ENCODE data around the gene TRPC4. TPM values are rescaled to one million over a fixed set of nuclear protein-coding genes. Genes with fewer than 3 reads are reported as not detected.
A peak's percentile ranks its signal among the peaks of the same experiment; 100 is the strongest.

Gene TRPC4
- polyA plus RNA-seq, 1 donor from 2014 or later = 8.8 TPM

DNA sequence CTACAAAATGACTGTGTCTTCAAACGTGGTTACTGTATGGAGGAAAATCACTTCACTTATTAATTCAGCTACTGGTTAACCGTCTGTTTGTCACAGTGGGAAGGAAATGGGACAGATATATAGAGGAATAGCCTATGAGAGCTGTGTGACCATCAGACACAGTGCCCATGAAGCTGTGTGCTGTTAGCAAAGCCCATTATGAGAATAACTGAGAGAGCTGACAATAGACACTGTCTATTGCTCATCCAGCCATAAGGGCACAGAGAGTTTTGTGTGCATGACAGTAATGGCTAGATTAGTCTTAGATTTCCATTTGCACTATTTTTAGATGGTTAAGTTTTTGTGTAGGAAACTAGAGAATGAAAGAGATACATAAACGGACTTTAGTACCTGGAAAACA lies 206.9 kb downstream of the TRPC4 start:
- TF ChIP-seq MXI1 (conservative IDR thresholded peaks at IDR 0.05; ENCODE audit: poor library complexity, severe bottlenecking) (no peak), EP300 (conservative IDR thresholded peaks at IDR 0.05; ENCODE audit: poor library complexity, severe bottlenecking) (peak; percentile 84), POLR2AphosphoS5 (IDR thresholded peaks at IDR 0.05) (peak; percentile 66)
- TF ChIP-seq, protein P1, sequence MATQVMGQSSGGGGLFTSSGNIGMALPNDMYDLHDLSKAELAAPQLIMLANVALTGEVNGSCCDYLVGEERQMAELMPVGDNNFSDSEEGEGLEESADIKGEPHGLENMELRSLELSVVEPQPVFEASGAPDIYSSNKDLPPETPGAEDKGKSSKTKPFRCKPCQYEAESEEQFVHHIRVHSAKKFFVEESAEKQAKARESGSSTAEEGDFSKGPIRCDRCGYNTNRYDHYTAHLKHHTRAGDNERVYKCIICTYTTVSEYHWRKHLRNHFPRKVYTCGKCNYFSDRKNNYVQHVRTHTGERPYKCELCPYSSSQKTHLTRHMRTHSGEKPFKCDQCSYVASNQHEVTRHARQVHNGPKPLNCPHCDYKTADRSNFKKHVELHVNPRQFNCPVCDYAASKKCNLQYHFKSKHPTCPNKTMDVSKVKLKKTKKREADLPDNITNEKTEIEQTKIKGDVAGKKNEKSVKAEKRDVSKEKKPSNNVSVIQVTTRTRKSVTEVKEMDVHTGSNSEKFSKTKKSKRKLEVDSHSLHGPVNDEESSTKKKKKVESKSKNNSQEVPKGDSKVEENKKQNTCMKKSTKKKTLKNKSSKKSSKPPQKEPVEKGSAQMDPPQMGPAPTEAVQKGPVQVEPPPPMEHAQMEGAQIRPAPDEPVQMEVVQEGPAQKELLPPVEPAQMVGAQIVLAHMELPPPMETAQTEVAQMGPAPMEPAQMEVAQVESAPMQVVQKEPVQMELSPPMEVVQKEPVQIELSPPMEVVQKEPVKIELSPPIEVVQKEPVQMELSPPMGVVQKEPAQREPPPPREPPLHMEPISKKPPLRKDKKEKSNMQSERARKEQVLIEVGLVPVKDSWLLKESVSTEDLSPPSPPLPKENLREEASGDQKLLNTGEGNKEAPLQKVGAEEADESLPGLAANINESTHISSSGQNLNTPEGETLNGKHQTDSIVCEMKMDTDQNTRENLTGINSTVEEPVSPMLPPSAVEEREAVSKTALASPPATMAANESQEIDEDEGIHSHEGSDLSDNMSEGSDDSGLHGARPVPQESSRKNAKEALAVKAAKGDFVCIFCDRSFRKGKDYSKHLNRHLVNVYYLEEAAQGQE (IDR thresholded peaks at IDR 0.05; ENCODE audit: borderline replicate concordance) = peak; percentile 20
- H3K79me2 ChIP-seq (replicated peaks; ENCODE audit: insufficient read depth, low read length) = no peaks in the 10 kb centered on the region
- no peaks in the 10 kb centered on the region for H3K9me3 ChIP-seq (ENCODE audit: low read length)
- H3K27me3 ChIP-seq (ENCODE audit: insufficient read depth, low read depth, low read length) = no peaks in the 10 kb centered on the region
- H3F3A ChIP-seq (ENCODE audit: insufficient read depth, low read length, poor library complexity, severe bottlenecking) = no peaks in the 10 kb centered on the region
- H3K9me2 ChIP-seq (ENCODE audit: insufficient read depth, low read length) = no peaks in the 10 kb centered on the region
- no peaks in the 10 kb centered on the region for H3K36me3 ChIP-seq (ENCODE audit: insufficient read depth, low read length)
- H3K4me2 ChIP-seq (ENCODE audit: low read length) = peak overlapping the region; percentile 18
- H3K4me3 ChIP-seq (ENCODE audit: low read length) = peak overlapping the region; percentile 29
- peak overlapping the region; percentile 22 for H3K9ac ChIP-seq (ENCODE audit: low read length)
- no peaks in the 10 kb centered on the region for H4K20me1 ChIP-seq (ENCODE audit: insufficient read depth)
- peak overlapping the region; percentile 74 for H3K27ac ChIP-seq (ENCODE audit: low read length)
- H2AFZ ChIP-seq (ENCODE audit: low read depth, low read length) = no peak overlapping the region

DNA sequence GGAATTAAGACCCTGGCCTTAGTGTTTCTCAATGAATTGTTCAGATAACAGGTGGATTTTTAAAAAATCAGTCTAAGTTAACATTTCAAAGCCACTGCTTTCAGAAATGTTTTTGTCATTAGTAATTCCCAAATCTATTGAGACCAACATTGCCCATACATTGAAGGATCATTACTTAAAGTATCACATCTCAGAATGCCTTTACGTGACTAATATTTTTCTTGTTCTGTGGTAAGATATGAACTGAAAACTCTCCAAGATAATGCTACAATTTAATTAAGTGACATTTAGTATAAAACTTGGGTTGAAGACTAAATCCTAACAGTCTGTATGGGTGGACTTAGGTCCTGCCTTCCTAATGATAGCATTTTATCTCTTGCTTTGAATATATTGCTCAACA lies 211.6 kb downstream of the TRPC4 start:
- H3K27ac ChIP-seq (ENCODE audit: low read length) = no peak overlapping the region
- H2AFZ ChIP-seq (ENCODE audit: low read depth, low read length) = no peak overlapping the region
- H3K9ac ChIP-seq (ENCODE audit: low read length) = no peak overlapping the region
- TF ChIP-seq TAF1 (IDR thresholded peaks at IDR 0.05; ENCODE audit: low read depth) (no peak), RAD21 (conservative IDR thresholded peaks at IDR 0.05) (no peak), SMC3 (conservative IDR thresholded peaks at IDR 0.05; ENCODE audit: poor library complexity) (no peak), EP300 (conservative IDR thresholded peaks at IDR 0.05; ENCODE audit: poor library complexity, severe bottlenecking) (no peak), EZH2 (IDR thresholded peaks at IDR 0.05; ENCODE audit: borderline replicate concordance, insufficient read depth, low read length, poor library complexity, severe bottlenecking) (no peak), POLR2AphosphoS5 (IDR thresholded peaks at IDR 0.05) (no peak), MXI1 (conservative IDR thresholded peaks at IDR 0.05; ENCODE audit: poor library complexity, severe bottlenecking) (no peak)
- TF ChIP-seq, protein P2, sequence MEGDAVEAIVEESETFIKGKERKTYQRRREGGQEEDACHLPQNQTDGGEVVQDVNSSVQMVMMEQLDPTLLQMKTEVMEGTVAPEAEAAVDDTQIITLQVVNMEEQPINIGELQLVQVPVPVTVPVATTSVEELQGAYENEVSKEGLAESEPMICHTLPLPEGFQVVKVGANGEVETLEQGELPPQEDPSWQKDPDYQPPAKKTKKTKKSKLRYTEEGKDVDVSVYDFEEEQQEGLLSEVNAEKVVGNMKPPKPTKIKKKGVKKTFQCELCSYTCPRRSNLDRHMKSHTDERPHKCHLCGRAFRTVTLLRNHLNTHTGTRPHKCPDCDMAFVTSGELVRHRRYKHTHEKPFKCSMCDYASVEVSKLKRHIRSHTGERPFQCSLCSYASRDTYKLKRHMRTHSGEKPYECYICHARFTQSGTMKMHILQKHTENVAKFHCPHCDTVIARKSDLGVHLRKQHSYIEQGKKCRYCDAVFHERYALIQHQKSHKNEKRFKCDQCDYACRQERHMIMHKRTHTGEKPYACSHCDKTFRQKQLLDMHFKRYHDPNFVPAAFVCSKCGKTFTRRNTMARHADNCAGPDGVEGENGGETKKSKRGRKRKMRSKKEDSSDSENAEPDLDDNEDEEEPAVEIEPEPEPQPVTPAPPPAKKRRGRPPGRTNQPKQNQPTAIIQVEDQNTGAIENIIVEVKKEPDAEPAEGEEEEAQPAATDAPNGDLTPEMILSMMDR (IDR thresholded peaks at IDR 0.05; ENCODE audit: poor library complexity, severe bottlenecking) = no peak
- TF ChIP-seq, protein P1 (IDR thresholded peaks at IDR 0.05; ENCODE audit: borderline replicate concordance) = no peak
- no peak overlapping the region for H3K4me2 ChIP-seq (ENCODE audit: low read length)
- H3K27me3 ChIP-seq (ENCODE audit: insufficient read depth, low read depth, low read length) = no peaks in the 10 kb centered on the region
- no peaks in the 10 kb centered on the region for H3K9me3 ChIP-seq (ENCODE audit: low read length)
- H3K4me3 ChIP-seq (ENCODE audit: low read length) = no peak overlapping the region
- no peaks in the 10 kb centered on the region for H3K36me3 ChIP-seq (ENCODE audit: insufficient read depth, low read length)
- H3K9me2 ChIP-seq (ENCODE audit: insufficient read depth, low read length) = no peaks in the 10 kb centered on the region
- H4K20me1 ChIP-seq (ENCODE audit: insufficient read depth) = no peaks in the 10 kb centered on the region
- H3F3A ChIP-seq (ENCODE audit: insufficient read depth, low read length, poor library complexity, severe bottlenecking) = no peaks in the 10 kb centered on the region
- no peaks in the 10 kb centered on the region for H3K79me2 ChIP-seq (replicated peaks; ENCODE audit: insufficient read depth, low read length)
